ENCODE data around the gene NAA40. TPM values are rescaled to one million over a fixed set of nuclear protein-coding genes. Genes with fewer than 3 reads are reported as not detected.

Gene NAA40
- total and polyA plus RNA-seq, 7 donors, result 4.6 to 13.7 (median 7.6) TPM

GRCh38 chr11:63893355-63893754 lies 45.4 kb upstream of the NAA40 start:
- 97 to 98% (median 98%) methylated on average over 6 of the region's 6 CpGs for WGBS, 3 donors
- H3K36me3 ChIP-seq (ENCODE audit: insufficient read depth in 1 of 2, low read depth in 1 of 2), result peaks cover 5 to 35% of the 10 kb centered on the region in 2 donors
- no peak for TF ChIP-seq CTCF (IDR thresholded peaks at IDR 0.05)
- intact Hi-C loops (cut with DNase I), result no loop called here
- H3K4me3 ChIP-seq, result no peak overlapping the region
- no peak overlapping the region for H3K27ac ChIP-seq
- ATAC-seq (no peak), DNase-seq (no peak)
- no peaks in the 10 kb centered on the region for H3K9me3 ChIP-seq
- peaks cover 5% of the 10 kb centered on the region for H3K4me1 ChIP-seq
- H3K27me3 ChIP-seq (ENCODE audit: insufficient read depth in 3 of 3, low read length in 2 of 3), result no peaks in the 10 kb centered on the region

- Histone ChIP-seq H3K9me3 (no peaks in the 10 kb centered on the region), H3K27me3 (ENCODE audit: insufficient read depth in 3 of 3, low read length in 2 of 3) (no peaks in the 10 kb centered on the region), H3K36me3 (ENCODE audit: insufficient read depth in 1 of 2, low read depth in 1 of 2) (peaks cover 15 to 62% of the 10 kb centered on the region in 2 donors), H3K4me1 (no peaks in the 10 kb centered on the region), H3K4me3 (no peak overlapping the region), H3K27ac (no peak overlapping the region)
- TF ChIP-seq CTCF (IDR thresholded peaks at IDR 0.05), result no peak
- ATAC-seq (no peak), DNase-seq (no peak)
- intact Hi-C loops (cut with DNase I), result no loop called here
- WGBS, 3 donors, result 75 to 77% (median 76%) methylated on average over 4 of the region's 4 CpGs
Measured at GRCh38 chr11:63896071-63896470, 42.7 kb upstream of the NAA40 start.

- TF ChIP-seq CTCF (IDR thresholded peaks at IDR 0.05), result no peak
- no peak for DNase-seq
Measured at GRCh38 chr11:63897459-63898146, 41.2 kb upstream of the NAA40 start.

GRCh38 chr11:63901660-63902059 lies 37.1 kb upstream of the NAA40 start:
- no peak for TF ChIP-seq CTCF (IDR thresholded peaks at IDR 0.05)
- peaks cover 28 to 100% of the 10 kb centered on the region in 2 donors for H3K36me3 ChIP-seq (ENCODE audit: insufficient read depth in 1 of 2, low read depth in 1 of 2)
- no peak overlapping the region for H3K27ac ChIP-seq
- no peak overlapping the region for H3K4me3 ChIP-seq
- no peak for ATAC-seq
- 69 to 81% (median 73%) methylated on average over 3 of the region's 3 CpGs for WGBS, 3 donors
- DNase-seq, result no peak
- intact Hi-C loops (cut with DNase I), result no loop called here
- no peaks in the 10 kb centered on the region for H3K9me3 ChIP-seq
- no peaks in the 10 kb centered on the region for H3K4me1 ChIP-seq
- no peaks in the 10 kb centered on the region for H3K27me3 ChIP-seq (ENCODE audit: insufficient read depth in 3 of 3, low read length in 2 of 3)

More at GRCh38 chr11:63897459-63898146, 41.2 kb upstream of the NAA40 start:
- Histone ChIP-seq H3K4me3 (no peak overlapping the region), H3K27me3 (ENCODE audit: insufficient read depth in 3 of 3, low read length in 2 of 3) (no peaks in the 10 kb centered on the region), H3K9me3 (no peaks in the 10 kb centered on the region), H3K27ac (no peak overlapping the region), H3K4me1 (no peaks in the 10 kb centered on the region), H3K36me3 (ENCODE audit: insufficient read depth in 1 of 2, low read depth in 1 of 2) (peaks cover 22 to 77% of the 10 kb centered on the region in 2 donors)
- whole genome bisulfite sequencing, 3 donors, result 77 to 87% (median 79%) methylated on average over 10 of the region's 10 CpGs
- no peak for ATAC-seq
- intact Hi-C loops (cut with DNase I), result no loop called here

- Histone ChIP-seq H3K4me1 (no peaks in the 10 kb centered on the region), H3K27ac (no peak overlapping the region), H3K9me3 (no peaks in the 10 kb centered on the region), H3K4me3 (no peak overlapping the region), H3K27me3 (ENCODE audit: insufficient read depth in 3 of 3, low read length in 2 of 3) (no peaks in the 10 kb centered on the region), H3K36me3 (ENCODE audit: insufficient read depth in 1 of 2, low read depth in 1 of 2) (peaks cover 24 to 98% of the 10 kb centered on the region in 2 donors)
- WGBS, 3 donors, result 95 to 98% (median 96%) methylated on average over 14 of the region's 14 CpGs
- intact Hi-C loops (cut with DNase I), result no loop called here
- no peak for ATAC-seq
- no peak for DNase-seq
- no peak for TF ChIP-seq CTCF (IDR thresholded peaks at IDR 0.05)
Measured at GRCh38 chr11:63903884-63904283, 34.9 kb upstream of the NAA40 start.

Data from psoas muscle (tissue), 8 donors.